Neural crest cell (in vitro differentiated cells): Measurements from ENCODE around the gene DLX3. TPM values are rescaled to one million over a fixed set of nuclear protein-coding genes. Genes with fewer than 3 reads are reported as not detected.

Source experiments
- DNase-seq: peaks from one replicate; pipeline ENCODE4 v3.0.0; 2021; ENCODE audit warnings: low read depth, mixed read lengths, low spot score
- H3K27ac Mint-ChIP-seq: one replicate; pipeline ENCODE4 v1.8.0; 2021; ENCODE audit warnings: mild to moderate bottlenecking, mixed read lengths; ENCODE audit not compliant: unreplicated experiment
- H3K27me3 Mint-ChIP-seq: 2 replicates; pipeline ENCODE4 v1.8.0; 2021; ENCODE audit warnings: low read depth, mild to moderate bottlenecking, mixed read lengths
- H3K36me3 Mint-ChIP-seq: 2 replicates; pipeline ENCODE4 v1.8.0; 2021; ENCODE audit warnings: low read depth, mild to moderate bottlenecking, mixed read lengths
- H3K4me1 Mint-ChIP-seq: 2 replicates; pipeline ENCODE4 v1.8.0; 2021; ENCODE audit warnings: mixed read lengths
- H3K4me3 Mint-ChIP-seq: one replicate; pipeline ENCODE4 v1.8.0; 2021; ENCODE audit warnings: mild to moderate bottlenecking, mixed read lengths
- H3K9me3 Mint-ChIP-seq: 2 replicates; pipeline ENCODE4 v1.8.0; 2021; ENCODE audit warnings: mixed read lengths
- total RNA-seq: library from RNA; stranded (reverse); gene quantifications from 2 replicates; pipeline ENCODE4 v1.2.1, GENCODE V29; 2021
- TF ChIP-seq, protein P1 (sequence below): fragments of 200-600 bp; sonication (generic); conservative IDR thresholded peaks from 2 replicates; pipeline ENCODE4 v1.5.0; 2021; ENCODE audit warnings: antibody characterized with exemption, mild to moderate bottlenecking

DLX3 gene
- total RNA-seq, 1 donor from 2014 or later: 1.0 TPM

DNA sequence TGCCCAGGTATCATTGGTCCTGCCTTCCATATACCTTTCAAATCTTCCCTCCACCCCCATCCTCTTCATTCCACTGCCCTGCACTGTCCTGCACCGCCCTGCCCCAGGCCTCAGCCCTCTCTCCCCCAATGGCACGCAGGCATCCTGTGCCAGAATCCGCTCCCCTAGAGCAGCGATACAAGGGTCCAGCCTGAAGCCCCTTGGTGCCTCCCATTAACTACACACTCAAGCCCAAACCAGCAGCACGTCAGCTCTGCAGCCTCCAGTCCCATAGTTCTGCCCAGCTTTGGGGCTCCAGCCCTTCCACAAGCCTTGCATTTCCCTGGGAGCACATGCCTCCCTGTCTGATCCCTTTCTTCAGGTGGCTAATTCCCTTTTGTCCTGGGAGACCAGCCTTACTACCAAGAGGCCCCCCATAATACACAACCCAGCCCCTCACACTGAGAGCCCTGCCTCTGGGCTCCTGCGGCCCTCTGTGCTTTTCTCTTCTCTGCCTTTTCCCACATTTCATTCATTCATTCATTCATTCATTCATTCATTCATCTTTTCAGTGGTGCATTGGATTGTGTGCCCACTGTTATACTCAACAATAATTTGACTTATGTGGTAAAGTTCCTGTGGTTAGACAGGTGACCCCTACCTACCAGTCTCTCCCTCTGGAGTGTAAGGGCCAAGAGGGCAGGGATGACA, 26.8 kb upstream of the DLX3 start:
- Mint-ChIP-seq H3K27me3 (peaks cover 5% of the 10 kb centered on the region), H3K4me3 (no peak overlapping the region), H3K36me3 (no peaks in the 10 kb centered on the region), H3K27ac (no peak overlapping the region), H3K4me1 (peaks cover 16% of the 10 kb centered on the region), H3K9me3 (no peaks in the 10 kb centered on the region)
- DNase-seq: no peak
- TF ChIP-seq, protein P1, sequence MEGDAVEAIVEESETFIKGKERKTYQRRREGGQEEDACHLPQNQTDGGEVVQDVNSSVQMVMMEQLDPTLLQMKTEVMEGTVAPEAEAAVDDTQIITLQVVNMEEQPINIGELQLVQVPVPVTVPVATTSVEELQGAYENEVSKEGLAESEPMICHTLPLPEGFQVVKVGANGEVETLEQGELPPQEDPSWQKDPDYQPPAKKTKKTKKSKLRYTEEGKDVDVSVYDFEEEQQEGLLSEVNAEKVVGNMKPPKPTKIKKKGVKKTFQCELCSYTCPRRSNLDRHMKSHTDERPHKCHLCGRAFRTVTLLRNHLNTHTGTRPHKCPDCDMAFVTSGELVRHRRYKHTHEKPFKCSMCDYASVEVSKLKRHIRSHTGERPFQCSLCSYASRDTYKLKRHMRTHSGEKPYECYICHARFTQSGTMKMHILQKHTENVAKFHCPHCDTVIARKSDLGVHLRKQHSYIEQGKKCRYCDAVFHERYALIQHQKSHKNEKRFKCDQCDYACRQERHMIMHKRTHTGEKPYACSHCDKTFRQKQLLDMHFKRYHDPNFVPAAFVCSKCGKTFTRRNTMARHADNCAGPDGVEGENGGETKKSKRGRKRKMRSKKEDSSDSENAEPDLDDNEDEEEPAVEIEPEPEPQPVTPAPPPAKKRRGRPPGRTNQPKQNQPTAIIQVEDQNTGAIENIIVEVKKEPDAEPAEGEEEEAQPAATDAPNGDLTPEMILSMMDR: no peak

DNA sequence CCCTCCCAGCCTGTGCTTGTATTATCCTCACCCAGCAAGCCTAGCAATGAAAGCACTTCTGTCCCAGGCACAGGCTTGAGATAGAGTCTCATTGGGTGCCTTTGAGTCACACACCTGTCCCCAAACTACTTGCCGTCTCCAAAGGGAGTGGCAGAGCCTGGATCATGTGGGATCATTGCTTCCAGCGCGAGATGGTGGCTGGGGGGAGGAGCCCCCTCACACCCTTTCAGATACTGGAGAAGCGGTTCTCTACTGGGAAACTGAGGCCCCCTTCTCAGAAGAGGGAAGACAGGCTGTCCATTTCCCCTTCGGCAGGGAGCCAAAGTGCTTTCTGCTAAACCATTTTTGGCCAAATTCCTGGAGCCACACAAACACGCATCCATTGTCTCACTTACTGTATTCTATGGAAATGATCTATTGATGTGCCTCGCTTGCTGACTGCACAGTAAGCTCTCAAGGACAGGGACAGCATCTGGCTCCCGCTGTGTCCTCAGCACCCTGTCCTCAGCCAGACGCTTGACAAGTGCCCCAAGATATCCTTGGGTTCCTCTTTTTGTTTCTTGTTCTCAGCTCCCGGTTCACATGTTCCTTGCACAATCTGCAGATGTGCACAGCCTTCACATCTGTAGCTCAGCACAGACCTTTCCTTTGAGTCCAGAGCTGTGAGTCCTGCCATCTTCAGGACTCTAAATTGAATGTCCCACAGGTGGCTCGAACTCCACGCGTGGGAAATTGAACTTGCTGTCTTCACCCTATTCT, 26.0 kb upstream of the DLX3 start:
- Mint-ChIP-seq H3K4me3 (no peak overlapping the region), H3K27me3 (peaks cover 5% of the 10 kb centered on the region), H3K4me1 (peaks cover 11% of the 10 kb centered on the region), H3K9me3 (no peaks in the 10 kb centered on the region), H3K27ac (no peak overlapping the region), H3K36me3 (no peaks in the 10 kb centered on the region)
- DNase-seq: no peak
- TF ChIP-seq, protein P1: no peak

DNA sequence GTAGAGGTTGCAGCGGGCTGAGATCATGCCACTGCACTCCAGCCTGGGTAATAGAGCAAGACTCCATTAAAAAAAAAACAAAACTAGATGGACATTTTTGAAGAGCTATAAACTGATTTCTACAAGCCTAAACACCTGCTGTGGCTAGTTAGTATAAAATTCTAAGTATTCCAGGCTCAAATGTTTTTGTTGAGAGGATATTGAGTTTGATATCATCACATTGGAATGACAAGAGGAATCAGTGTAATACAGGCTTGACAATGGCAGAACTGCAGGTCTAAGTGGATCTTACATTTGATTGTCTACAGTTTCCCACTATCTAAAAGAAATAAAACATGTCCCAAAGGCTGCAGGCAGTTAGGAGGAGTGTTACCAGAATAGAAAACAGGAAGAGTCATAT, 23.9 kb upstream of the DLX3 start:
- Mint-ChIP-seq H3K27me3 (peaks cover 14% of the 10 kb centered on the region), H3K27ac (no peak overlapping the region), H3K4me1 (peaks cover 11% of the 10 kb centered on the region), H3K36me3 (no peaks in the 10 kb centered on the region), H3K4me3 (no peak overlapping the region), H3K9me3 (peaks cover 7% of the 10 kb centered on the region)
- TF ChIP-seq, protein P1: no peak
- DNase-seq: no peak

DNA sequence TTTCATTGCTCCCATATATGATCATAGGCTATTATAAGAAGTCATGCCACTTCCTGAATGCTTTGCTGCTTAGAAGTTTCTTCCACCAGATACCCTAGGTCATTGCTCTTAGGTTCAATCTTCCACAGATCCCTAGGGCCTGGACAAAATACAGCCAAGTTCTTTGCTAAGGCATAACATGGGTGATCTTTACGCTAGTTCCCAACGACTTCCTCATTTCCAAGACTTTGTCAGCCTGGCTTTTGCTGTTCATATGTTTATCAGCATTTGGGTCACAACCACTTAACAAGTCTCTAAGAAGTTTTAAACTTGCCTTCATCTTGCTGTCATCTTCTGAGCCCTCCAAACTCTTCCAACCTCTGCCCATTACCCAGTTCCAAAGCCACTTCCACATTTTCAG, 20.1 kb upstream of the DLX3 start:
- Mint-ChIP-seq H3K27me3 (peaks cover 41% of the 10 kb centered on the region), H3K9me3 (peaks cover 11% of the 10 kb centered on the region), H3K4me1 (no peaks in the 10 kb centered on the region), H3K4me3 (no peak overlapping the region), H3K36me3 (no peaks in the 10 kb centered on the region), H3K27ac (no peak overlapping the region)
- TF ChIP-seq, protein P1: no peak
- DNase-seq: no peak

DNA sequence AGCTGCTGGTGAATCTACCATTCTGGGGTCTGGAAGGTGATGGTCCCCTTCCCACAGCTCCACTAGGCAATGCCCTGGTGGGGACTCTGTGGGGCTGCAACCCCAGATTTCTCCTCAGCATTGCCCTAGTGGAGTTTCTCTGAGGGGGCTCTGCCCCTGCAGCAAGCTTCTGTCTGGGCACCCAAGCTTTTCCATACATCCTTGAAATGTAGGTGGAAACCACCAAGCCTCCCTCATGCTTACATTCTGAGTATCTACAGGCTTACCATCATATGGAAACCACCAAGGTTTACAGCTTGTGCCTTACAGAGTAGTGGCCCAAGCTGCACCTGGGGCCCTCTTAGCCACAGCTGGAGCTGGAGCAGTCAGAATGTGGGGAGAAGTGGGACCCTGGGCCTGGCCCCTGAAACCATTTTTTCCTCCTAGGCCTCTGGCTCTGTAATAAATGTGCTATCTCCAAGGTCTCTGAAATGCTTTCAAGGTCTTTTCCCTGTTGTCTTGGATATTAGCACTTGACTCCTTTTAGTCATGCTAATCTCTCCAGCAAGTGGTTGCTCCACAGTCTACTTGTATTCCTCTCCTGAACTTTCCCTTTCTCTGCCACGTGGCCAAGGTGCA, 19.6 kb upstream of the DLX3 start:
- no peaks in the 10 kb centered on the region for H3K36me3 Mint-ChIP-seq
- H3K9me3 Mint-ChIP-seq: peaks cover 11% of the 10 kb centered on the region
- TF ChIP-seq, protein P1: no peak
- no peak overlapping the region for H3K27ac Mint-ChIP-seq
- no peak overlapping the region for H3K4me3 Mint-ChIP-seq
- DNase-seq: no peak
- H3K27me3 Mint-ChIP-seq: peaks cover 46% of the 10 kb centered on the region
- H3K4me1 Mint-ChIP-seq: no peaks in the 10 kb centered on the region
